ENCODE results near the gene RABL6. TPM values are rescaled to one million over a fixed set of nuclear protein-coding genes. Genes with fewer than 3 reads are reported as not detected.

Gene RABL6
- total RNA-seq, 3 donors from 2014 or later, result 38.2 to 51.5 (median 41.3) TPM

DNA sequence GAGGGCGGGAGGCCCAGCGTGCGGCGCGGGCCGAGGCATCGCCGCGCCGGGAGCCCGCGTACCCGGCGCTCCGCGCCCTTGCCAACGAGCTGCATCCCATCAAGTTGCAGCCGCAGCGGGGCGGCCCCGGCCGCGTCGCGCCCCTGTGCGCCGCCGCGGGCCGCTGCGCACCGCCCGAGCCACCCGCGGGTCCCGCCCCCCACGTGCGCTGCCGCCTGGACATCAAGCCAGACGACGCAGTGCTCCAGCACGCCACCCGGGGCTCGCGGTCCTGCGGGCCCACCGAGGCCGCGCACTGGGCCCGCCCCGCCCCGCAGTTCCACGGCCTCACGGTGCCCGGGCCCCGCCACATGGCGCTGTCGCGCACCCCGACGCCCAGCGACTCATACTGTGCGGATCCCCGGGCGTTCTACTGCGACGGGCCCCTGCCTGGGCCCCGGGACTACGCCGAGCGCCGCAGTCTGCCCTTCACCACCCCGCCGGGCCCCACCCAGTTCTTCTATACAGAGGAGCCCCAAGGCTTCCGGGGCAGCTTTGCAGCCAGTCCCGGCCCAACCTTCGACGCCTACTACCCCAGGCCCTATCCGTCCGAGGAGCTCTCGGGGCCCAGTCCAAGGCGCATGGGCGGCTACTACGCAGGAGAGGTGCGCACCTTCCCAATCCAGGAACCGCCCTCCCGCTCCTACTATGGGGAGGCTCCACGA is 37.2 kb downstream of the RABL6 start:
- H3K9me3 ChIP-seq, result no peaks in the 10 kb centered on the region
- H3K4me3 ChIP-seq, result peak overlapping the region in 1 of 3 donors; percentile 62
- no peak for DNase-seq (ENCODE audit: low spot score in 2 of 2)
- no peak overlapping the region for H3K27ac ChIP-seq
- H3K36me3 ChIP-seq, result no peaks in the 10 kb centered on the region
- H3K27me3 ChIP-seq, result peaks cover 15 to 37% of the 10 kb centered on the region in 2 donors
- intact Hi-C loops (cut with DNase I; ENCODE audit: low total_unique reads), result no loop called here
- H3K4me1 ChIP-seq, result peaks cover 2 to 25% of the 10 kb centered on the region in 2 donors
- TF ChIP-seq, protein P1, sequence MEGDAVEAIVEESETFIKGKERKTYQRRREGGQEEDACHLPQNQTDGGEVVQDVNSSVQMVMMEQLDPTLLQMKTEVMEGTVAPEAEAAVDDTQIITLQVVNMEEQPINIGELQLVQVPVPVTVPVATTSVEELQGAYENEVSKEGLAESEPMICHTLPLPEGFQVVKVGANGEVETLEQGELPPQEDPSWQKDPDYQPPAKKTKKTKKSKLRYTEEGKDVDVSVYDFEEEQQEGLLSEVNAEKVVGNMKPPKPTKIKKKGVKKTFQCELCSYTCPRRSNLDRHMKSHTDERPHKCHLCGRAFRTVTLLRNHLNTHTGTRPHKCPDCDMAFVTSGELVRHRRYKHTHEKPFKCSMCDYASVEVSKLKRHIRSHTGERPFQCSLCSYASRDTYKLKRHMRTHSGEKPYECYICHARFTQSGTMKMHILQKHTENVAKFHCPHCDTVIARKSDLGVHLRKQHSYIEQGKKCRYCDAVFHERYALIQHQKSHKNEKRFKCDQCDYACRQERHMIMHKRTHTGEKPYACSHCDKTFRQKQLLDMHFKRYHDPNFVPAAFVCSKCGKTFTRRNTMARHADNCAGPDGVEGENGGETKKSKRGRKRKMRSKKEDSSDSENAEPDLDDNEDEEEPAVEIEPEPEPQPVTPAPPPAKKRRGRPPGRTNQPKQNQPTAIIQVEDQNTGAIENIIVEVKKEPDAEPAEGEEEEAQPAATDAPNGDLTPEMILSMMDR (IDR thresholded peaks at IDR 0.05), result no peak
- TF ChIP-seq POLR2A (IDR thresholded peaks at IDR 0.05) (no peak), POLR2AphosphoS5 (IDR thresholded peaks at IDR 0.05) (no peak)

DNA sequence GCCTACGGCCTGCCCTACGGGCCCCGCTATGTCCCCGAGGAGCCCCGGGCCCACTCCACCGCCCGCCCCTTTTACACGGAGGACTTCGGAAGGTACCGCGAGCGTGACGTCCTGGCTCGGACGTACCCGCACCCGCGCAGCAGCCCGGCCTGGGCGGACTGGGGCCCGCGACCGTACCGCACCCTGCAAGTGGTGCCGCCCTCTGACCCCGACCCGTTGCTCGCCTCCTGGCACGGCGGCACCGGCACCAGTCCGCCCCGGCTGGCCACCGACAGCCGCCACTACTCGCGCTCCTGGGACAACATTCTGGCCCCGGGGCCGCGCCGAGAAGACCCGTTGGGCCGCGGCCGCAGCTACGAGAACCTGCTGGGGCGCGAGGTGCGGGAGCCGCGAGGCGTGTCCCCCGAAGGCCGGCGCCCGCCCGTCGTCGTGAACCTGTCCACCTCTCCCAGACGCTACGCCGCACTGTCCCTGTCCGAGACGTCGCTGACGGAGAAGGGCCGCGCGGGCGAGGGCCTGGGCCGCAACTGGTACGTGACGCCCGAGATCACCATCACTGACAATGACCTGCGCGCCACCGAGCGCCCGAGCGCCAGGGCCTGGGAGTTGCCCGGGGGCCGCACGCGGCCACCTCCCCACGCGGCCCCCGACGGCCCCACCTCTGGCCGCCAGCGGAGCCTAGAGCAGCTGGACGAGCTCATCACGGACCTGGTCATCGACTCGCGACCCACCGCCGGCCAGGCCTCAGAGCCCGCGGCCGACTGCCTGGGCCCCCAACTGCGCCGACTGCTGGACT is 37.9 kb downstream of the RABL6 start:
- TF ChIP-seq POLR2AphosphoS5 (IDR thresholded peaks at IDR 0.05) (no peak), POLR2A (IDR thresholded peaks at IDR 0.05) (no peak)
- TF ChIP-seq, protein P1 (IDR thresholded peaks at IDR 0.05), result no peak
- intact Hi-C loops (cut with DNase I; ENCODE audit: low total_unique reads), result no loop called here

DNA sequence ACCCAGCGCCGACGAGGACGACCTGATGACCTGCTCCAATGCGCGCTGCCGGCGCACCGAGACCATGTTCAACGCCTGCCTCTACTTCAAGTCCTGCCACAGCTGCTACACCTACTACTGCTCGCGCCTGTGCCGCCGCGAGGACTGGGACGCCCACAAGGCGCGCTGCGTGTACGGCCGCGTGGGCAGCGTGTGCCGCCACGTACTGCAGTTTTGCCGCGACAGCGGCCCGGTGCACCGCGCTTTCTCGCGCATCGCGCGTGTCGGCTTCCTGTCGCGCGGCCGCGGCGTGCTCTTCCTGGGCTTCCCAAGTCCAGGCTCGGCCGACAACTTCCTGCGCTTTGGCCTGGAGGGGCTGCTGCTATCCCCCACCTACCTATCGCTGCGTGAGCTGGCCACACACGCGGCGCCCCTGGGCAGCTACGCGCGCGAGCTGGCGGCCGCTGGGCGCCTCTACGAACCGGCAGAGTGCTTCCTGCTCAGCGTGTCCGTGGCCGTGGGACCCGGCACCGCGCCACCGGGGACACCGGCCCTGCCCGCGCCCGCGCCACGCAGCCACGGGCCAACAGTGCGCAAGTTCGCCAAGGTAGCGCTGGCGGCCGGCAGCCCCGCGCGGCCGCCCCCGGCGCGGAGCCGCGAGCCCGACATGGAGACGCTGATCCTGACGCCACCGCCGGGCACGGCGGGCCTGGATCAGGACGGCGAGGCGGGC is 38.8 kb downstream of the RABL6 start:
- TF ChIP-seq POLR2A (IDR thresholded peaks at IDR 0.05) (no peak), POLR2AphosphoS5 (IDR thresholded peaks at IDR 0.05) (no peak)
- TF ChIP-seq, protein P1 (IDR thresholded peaks at IDR 0.05), result no peak
- intact Hi-C loops (cut with DNase I; ENCODE audit: low total_unique reads), result no loop called here
- peaks cover 15 to 37% of the 10 kb centered on the region in 2 donors for H3K27me3 ChIP-seq

More for the DNA sequence above, 37.9 kb downstream of the RABL6 start:
- no peak for DNase-seq (ENCODE audit: low spot score in 2 of 2)
- Histone ChIP-seq H3K4me3 (peak overlapping the region in 1 of 3 donors; percentile 91), H3K27ac (no peak overlapping the region), H3K27me3 (peaks cover 15 to 37% of the 10 kb centered on the region in 2 donors), H3K4me1 (peaks cover 9 to 28% of the 10 kb centered on the region in 2 donors), H3K36me3 (no peaks in the 10 kb centered on the region), H3K9me3 (no peaks in the 10 kb centered on the region)

DNA sequence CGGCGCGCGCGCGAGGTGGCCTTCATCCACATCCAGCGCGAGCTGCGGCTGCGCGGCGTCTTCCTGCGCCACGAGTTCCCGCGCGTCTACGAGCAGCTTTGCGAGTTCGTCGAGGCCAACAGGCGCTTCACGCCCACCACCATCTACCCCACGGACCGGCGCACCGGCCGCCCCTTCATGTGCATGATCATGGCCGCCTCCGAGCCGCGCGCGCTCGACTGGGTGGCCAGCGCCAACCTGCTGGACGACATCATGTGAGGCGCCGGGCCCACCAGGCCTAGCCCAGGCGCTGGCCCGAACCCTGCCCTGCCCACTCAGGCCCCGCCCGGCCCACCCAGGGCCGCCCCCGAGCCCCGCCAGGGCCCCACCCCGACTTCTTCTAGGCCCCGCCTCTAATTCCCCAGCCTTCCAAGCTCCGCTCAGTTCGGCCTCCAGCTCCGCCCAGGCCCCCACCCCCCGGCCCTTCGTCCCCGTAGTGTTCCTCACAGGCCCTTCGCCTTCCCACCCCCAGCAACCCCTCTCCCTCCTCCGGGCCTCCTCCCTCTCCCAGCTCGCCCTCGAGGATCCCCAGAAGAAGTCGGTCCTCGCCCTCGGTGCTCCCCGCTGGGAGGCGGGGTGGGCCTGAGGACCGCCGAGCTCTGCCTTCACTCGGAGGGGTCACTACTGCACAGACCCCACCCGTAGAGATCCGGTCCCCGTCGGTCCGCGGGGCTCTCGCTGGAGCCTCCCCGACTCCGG is 39.5 kb downstream of the RABL6 start:
- peaks cover 9 to 28% of the 10 kb centered on the region in 2 donors for H3K4me1 ChIP-seq
- H3K27ac ChIP-seq, result peak overlapping the region in 1 of 2 donors; percentile 95
- TF ChIP-seq POLR2A (IDR thresholded peaks at IDR 0.05) (no peak), POLR2AphosphoS5 (IDR thresholded peaks at IDR 0.05) (no peak)
- TF ChIP-seq, protein P1 (IDR thresholded peaks at IDR 0.05), result no peak
- peaks cover 15 to 37% of the 10 kb centered on the region in 2 donors for H3K27me3 ChIP-seq
- no peaks in the 10 kb centered on the region for H3K36me3 ChIP-seq
- H3K4me3 ChIP-seq, result peak overlapping the region; percentile 70 to 91 (median 78)
- H3K9me3 ChIP-seq, result no peaks in the 10 kb centered on the region
- intact Hi-C loops (cut with DNase I; ENCODE audit: low total_unique reads), result no loop called here
- DNase-seq (ENCODE audit: low spot score in 2 of 2), result no peak

More for the DNA sequence above, 38.8 kb downstream of the RABL6 start:
- Histone ChIP-seq H3K4me3 (peak overlapping the region; percentile 70 to 91 (median 78)), H3K36me3 (no peaks in the 10 kb centered on the region), H3K9me3 (no peaks in the 10 kb centered on the region), H3K27ac (no peak overlapping the region), H3K4me1 (peaks cover 9 to 28% of the 10 kb centered on the region in 2 donors)
- no peak for DNase-seq (ENCODE audit: low spot score in 2 of 2)

All from breast epithelium (tissue), 4 donors.